HT1080 (cell line): ENCODE results near the gene MFAP5. TPM values are rescaled to one million over a fixed set of nuclear protein-coding genes. Genes with fewer than 3 reads are reported as not detected.
"Not testable (repeated sequence)": the region's sequence is repeated elsewhere in the genome, so short reads cannot be mapped to it uniquely, and the experiment has no call there.

ENCODE experiments used
- DNase-seq: peaks from one replicate; pipeline ENCODE4 v3.0.0-alpha.2; 2015; ENCODE audit warnings: low read depth
- total RNA-seq: library from RNA; depleted of rRNA; stranded (reverse); fragments of >200 nt; shearing (Covaris generic); gene quantifications from 2 replicates; pipeline ENCODE4 v1.2.3, GENCODE V29; 2014

Gene MFAP5
- total RNA-seq, 1 experiment from 2014 or later = not detected

DNA sequence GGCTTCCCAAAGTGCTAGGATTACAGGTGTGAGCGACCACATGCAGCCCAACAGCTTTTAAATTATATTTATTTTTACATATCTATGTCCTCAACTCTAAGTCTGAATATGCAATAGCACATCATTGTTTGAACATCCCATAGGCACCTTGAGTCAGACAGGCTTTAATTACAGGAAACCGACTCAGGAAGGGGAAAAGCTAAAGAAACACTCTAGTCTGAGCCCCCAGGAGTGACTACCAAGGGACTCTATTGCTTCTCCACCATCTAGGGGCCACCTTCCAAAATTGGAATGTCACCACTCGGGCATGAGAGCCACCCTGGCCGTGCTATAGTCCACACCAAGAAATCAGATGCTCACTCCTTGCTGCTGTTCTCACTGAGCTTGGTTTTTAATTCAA is 14.0 kb upstream of the MFAP5 start:
- DNase-seq = no peak

DNA sequence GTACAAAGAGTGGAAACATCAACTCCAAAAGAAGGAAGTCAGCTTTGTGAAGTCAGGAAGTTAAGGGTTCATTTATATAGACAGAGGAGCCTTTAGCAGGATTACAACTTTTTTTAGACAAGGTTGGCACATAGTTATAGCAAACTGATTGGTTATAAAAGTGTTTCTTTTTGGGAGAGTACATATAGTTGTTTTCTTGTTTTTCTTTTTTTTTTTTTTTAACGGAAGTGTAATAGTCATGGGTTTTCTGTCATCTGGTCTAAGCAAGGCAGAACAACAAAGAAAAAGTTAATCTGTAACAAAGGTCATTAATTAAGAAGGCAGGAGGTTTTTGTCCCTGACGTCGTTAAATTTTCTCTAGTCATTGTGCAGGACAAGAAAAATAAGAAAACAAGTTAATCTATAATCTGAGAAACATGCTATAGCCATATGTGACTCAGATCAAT is 13.0 kb upstream of the MFAP5 start:
- DNase-seq = no peak

GRCh38 chr12:8672381-8672780 is 9.8 kb upstream of the MFAP5 start:
- DNase-seq = no peak

GRCh38 chr12:8668441-8668840 is 5.8 kb upstream of the MFAP5 start:
- no peak for DNase-seq

GRCh38 chr12:8667270-8667669 is 4.6 kb upstream of the MFAP5 start:
- no peak for DNase-seq

DNA sequence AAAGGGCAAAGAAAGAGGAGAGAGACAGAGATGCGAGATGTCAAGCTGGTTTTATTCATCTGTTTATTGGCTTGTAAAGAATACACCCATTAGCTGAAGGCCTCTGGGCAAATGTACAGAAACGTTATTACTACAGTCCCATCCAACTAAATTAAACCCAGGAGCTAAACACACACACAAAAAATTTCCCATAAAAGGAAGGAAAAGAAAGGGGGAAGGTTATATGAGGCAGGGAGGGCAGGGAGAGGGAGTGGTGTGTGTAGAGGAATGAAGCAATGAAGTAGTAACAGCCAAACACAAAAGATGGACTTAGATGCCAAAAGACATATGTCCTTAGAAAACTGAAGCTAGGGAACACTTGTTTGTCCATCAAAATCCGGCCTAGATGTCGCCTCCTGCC is 3.1 kb upstream of the MFAP5 start:
- no peak for DNase-seq

- DNase-seq = no peak
These were observed 1.7 kb upstream of the MFAP5 start for GRCh38 chr12:8664228-8664913.

- no peak for DNase-seq
These were observed 875 bp downstream of the MFAP5 start for GRCh38 chr12:8661751-8662150.

DNA sequence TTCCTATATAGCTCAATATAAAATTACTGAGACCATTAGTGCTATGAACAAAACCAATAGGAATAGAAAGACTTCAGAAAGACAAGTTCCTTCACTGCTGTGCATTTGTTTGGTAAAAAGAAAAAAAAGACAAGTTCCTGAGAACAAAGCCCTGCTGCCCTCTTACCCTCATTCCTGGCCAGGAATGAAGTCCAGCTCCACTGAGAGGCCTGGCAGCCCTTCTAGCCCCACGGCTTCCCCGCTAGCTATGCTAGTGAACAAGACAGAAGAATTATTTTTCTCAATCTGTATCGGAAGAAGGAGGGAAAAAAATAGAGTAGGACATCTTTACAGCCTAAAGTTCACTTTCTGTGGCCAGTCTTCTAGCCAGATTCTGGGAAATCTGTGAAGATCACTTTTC is 1.6 kb downstream of the MFAP5 start:
- DNase-seq = no peak

GRCh38 chr12:8658346-8658745 is 4.3 kb downstream of the MFAP5 start:
- peak; percentile 65 for DNase-seq

DNA sequence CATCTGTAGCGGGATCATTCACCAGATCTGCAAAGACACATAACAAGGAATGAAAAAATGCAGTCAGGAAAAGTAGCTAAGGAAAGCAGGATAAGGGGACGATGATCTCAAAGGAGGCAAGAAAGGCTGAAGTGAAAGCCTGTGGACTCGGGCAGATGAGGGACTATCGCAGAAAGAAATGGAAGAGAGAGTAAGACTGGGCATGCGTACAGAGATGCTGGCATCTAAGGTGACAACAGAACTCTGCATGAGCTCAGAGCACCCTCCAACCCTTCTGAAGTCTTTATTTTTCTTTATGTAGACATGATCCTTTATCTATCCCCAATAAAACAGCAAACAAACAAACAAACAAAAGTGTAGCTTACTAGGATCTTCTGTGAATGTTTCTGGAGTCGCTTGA is 7.2 kb downstream of the MFAP5 start:
- no peak for DNase-seq

DNA sequence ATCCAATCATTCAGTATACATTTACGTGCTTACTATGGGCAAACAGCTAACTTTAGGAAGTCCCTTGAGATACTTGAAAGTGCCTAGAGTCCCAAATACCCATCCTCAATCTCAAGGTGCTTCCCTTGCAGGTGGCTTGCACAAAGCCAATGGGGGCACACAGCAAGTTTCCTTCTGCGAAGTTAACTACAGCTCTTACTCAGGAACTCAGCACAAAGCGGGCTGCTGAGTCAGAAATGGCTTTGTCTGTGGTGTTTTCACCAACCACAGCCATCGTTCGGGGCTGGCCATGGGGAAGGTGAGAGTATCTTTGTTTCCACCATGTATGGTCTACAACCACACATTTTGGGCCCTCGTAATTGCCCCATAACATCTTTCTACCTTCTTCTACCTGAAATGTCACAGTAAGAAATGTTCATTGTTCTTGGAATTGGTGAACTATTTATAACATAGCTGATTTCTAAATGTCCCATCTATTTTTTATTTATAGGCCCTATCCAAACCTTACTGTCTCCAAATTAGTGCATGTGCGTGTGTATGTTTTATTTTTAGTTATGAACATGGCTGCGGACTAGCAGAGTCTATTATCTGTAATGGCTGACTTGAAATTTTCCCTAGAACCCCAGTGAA is 13.9 kb downstream of the MFAP5 start:
- DNase-seq = no peak

DNA sequence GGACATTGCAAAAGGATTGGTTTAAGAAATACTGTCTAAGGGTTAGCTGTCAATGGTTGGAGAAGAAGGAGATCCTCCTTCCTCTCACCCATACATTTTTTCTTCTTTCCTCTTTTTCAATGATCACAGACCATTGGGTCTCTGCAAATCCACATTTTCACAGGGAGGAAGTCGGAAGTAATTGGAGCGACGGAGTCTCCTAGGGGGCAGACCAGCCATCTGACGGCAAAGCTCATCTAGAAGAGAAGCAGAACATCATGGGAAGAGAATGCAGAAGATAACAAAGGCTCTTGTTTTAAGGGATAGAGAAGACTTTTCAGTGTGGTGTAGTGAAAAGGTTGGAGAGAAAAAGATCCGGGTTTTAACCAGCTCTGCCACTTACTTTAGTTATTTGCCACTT is 14.7 kb downstream of the MFAP5 start:
- no peak for DNase-seq

GRCh38 chr12:8644345-8645248 is 18.0 kb downstream of the MFAP5 start:
- no peak for DNase-seq

DNA sequence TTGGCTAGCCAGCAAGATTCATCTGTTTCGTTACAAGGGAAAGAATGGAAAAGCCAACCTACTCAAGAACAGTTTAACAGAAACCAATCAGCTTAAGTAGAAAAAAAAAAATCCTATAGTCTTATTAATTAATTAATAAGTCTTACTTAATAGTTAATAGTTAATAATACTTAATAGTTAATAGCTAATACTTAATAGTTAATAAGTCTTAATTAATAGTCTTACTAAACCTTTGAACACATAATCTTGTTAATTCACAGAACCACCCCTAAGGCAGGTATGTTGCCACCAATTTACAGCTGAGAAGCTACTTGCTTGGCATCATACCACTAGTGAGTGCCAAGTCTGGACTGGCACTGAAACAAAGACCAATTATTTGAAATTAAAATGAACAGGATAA is 19.9 kb downstream of the MFAP5 start:
- no peak for DNase-seq

GRCh38 chr12:8639936-8640335 is 22.7 kb downstream of the MFAP5 start:
- no peak for DNase-seq

GRCh38 chr12:8638951-8639350 is 23.7 kb downstream of the MFAP5 start:
- DNase-seq = no peak

GRCh38 chr12:8637666-8638065 is 25.0 kb downstream of the MFAP5 start:
- DNase-seq = no peak

DNA sequence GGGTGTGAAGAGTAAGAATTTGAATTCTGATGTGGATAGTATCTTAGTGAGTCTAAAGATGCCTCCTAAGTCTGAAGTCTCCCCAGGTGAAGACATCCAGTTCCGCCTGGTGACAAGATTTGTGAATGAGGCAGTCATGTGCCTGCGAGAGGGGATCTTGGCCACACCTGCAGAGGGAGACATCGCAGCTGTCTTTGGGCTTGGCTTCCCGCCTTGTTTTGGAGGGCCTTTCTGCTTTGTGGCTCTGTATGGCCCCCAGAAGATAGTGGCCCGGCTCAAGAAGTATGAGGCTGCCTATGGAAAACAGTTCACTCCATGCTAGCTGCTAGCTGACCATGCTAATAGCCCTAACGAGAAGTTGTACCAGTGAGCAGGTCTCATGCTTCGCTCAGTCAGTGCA is 25.4 kb downstream of the MFAP5 start:
- no peak for DNase-seq

DNA sequence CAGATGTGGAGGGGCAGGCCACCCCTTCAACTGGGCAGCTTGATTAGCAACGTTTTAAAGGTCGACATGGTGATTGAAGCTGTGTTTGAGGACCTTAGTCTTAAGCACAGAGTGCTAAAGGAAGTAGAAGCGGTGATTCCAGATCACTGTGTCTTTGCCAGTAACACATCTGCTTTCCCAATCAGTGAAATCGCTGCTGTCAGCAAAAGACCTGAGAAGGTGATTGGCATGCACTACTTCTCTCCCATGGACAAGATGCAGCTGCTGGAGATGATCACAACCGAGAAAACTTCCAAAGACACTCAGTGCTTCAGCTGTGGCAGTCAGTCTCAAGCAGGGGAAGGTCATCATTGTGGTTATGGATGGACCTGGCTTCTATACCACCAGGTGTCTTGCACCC is 26.0 kb downstream of the MFAP5 start:
- DNase-seq = no peak

- DNase-seq = not testable (repeated sequence)
These were observed 26.6 kb downstream of the MFAP5 start for GRCh38 chr12:8636007-8636346.

- DNase-seq = not testable (repeated sequence)
These were observed 27.2 kb downstream of the MFAP5 start for GRCh38 chr12:8635342-8636006.
